ENCODE data around the gene FCGR2B.
"Not testable (repeated sequence)": the region's sequence is repeated elsewhere in the genome, so short reads cannot be mapped to it uniquely, and the experiment has no call there.

FCGR2B gene

GRCh38 chr1:161647507-161648360 lies 15.2 kb upstream of the FCGR2B start:
- DNase-seq (ENCODE audit: low read depth in 1 of 2, low spot score in 1 of 2): not testable (repeated sequence)

GRCh38 chr1:161653541-161653940 lies 9.4 kb upstream of the FCGR2B start:
- DNase-seq (ENCODE audit: low read depth in 1 of 2, low spot score in 1 of 2): not testable (repeated sequence)

DNA sequence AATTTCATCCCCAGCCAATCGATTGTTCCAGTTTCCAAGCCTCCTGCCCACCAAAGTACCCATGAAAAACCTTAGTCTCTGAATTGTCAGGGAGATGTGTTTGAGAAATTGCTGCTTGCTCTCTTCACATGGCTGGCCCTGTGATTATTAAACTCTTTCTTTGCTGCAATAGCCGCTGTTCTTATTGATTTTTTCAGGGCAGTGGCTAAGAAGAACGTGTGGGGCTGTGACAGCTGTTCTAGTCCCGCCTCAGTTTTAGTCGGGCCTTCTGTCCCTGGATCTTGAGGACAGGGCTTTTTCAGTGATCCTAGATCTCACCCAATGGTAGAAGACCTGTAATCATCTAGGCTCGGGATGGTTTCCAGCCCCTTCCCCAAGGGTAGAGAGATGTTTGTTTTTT lies 9.0 kb upstream of the FCGR2B start:
- not testable (repeated sequence) for DNase-seq (ENCODE audit: low read depth in 1 of 2, low spot score in 1 of 2)

GRCh38 chr1:161658524-161658923 lies 4.4 kb upstream of the FCGR2B start:
- DNase-seq (ENCODE audit: low read depth in 1 of 2, low spot score in 1 of 2): not testable (repeated sequence)

- not testable (repeated sequence) for DNase-seq (ENCODE audit: low read depth in 1 of 2, low spot score in 1 of 2)
Observed at GRCh38 chr1:161661660-161662311, 1.2 kb upstream of the FCGR2B start.

GRCh38 chr1:161663569-161663968 lies 626 bp downstream of the FCGR2B start:
- not testable (repeated sequence) for DNase-seq (ENCODE audit: low read depth in 1 of 2, low spot score in 1 of 2)

DNA sequence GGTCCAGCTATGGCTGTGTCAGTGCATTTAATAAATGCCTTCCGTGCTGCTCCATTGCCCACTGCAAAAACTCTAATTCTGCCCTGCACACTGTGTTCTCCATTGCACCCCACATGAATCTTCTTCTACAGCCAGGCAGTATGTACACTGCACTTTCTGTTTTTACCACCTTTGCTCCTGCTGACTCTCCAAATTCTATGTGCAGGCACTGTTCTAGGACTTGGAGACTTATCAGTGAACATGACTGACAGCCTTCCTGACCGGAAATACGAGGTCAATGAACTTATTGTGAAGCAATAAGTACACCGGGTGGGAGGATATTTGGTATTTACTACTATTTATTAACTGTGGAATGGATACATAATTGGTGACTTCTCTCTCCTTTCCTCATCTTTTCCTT lies 1.7 kb downstream of the FCGR2B start:
- not testable (repeated sequence) for DNase-seq (ENCODE audit: low read depth in 1 of 2, low spot score in 1 of 2)

- DNase-seq (ENCODE audit: low read depth in 1 of 2, low spot score in 1 of 2): not testable (repeated sequence)
Observed at GRCh38 chr1:161671045-161672020, 8.4 kb downstream of the FCGR2B start.

DNA sequence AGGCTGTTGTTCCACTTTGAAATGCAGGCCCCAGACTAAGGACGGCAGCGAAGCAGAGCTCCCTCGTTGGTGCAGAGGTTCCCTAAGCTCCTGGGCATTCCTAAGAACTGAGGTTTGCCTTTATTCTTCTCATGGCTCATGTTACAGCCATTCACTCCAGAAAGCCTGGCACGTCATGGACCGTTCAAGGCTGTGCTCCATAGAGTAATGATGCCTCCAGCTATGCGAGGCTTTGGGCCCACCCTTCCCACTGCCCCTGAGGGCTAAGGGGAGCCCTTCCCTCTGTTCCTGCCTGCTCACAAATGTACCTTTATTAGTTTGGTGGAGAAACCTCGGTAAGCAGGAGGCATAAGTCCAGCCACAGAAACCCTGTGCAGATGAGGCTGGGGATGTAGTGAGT lies 10.5 kb downstream of the FCGR2B start:
- not testable (repeated sequence) for DNase-seq (ENCODE audit: low read depth in 1 of 2, low spot score in 1 of 2)

GRCh38 chr1:161674447-161674846 lies 11.5 kb downstream of the FCGR2B start:
- DNase-seq (ENCODE audit: low read depth in 1 of 2, low spot score in 1 of 2): not testable (repeated sequence)

DNA sequence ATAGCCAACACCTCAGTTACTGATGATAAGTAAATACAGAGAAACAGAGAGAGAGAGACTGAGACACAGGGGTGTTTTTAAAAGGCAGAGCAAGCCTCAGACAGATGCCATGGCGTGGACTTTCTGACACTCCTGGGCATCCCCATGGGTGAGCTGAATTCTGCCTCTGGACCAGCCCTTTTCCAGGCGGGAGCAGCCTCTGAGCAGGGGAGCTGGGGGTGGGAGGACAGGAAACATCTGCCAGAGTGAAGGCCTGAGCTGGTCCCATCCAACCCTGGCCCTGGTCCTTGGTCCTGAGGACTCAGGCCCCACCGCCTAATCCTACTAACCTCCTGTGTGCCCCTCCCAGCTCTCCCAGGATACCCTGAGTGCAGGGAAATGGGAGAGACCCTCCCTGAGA lies 12.0 kb downstream of the FCGR2B start:
- DNase-seq (ENCODE audit: low read depth in 1 of 2, low spot score in 1 of 2): not testable (repeated sequence)

- no peak for DNase-seq (ENCODE audit: low read depth in 1 of 2, low spot score in 1 of 2)
Observed at GRCh38 chr1:161676441-161676840, 13.5 kb downstream of the FCGR2B start.

DNA sequence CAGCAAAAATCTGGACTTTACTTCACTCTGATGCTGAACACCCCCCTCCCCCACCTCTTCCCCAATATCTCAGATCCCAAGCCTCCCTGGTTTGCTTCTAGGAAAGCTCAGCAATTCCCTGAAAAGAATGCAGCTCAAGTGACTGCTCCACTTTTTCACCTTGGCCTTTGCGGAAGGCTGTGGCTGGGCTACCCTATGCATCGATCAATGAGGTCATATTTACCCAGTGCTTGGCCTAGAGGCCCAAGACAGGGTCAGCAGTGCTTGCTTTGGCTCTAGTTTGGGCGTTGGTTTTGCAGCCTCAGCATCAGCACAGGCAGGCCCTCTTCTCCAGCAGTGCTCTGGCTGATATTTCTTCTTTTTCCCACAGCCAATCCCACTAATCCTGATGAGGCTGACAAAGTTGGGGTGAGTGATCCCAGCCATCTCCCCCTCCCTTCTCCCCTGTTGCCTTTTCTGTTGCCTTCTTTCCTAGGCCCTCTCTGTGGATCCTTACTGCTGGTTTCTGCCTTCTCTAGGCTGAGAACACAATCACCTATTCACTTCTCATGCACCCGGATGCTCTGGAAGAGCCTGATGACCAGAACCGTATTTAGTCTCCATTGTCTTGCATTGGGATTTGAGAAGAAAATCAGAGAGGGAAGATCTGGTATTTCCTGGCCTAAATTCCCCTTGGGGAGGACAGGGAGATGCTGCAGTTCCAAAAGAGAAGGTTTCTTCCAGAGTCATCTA lies 14.2 kb downstream of the FCGR2B start:
- DNase-seq (ENCODE audit: low read depth in 1 of 2, low spot score in 1 of 2): no peak

GRCh38 chr1:161678500-161678899 lies 15.6 kb downstream of the FCGR2B start:
- DNase-seq (ENCODE audit: low read depth in 1 of 2, low spot score in 1 of 2): no peak

GRCh38 chr1:161681879-161682278 lies 18.9 kb downstream of the FCGR2B start:
- no peak for DNase-seq (ENCODE audit: low read depth in 1 of 2, low spot score in 1 of 2)

DNA sequence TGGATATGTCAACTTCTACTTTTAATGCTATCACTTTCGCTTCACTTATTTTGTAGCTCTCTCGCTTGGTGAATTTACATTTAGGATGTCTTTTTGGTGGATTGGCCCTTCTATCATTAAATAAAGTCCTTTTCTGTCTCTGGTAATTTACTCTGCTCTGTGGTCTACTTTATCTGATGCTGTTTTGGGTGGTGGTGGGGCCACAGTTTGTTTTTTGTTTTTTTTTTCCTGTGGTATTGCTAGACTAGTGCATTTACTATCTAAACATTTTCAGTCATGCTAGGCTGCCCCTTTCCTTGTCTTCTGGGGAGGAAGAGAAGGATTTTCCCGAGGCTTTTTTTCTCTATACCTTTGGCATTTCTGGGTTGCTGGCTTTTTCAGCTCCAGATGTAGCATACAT lies 26.0 kb downstream of the FCGR2B start:
- DNase-seq (ENCODE audit: low read depth in 1 of 2, low spot score in 1 of 2): no peak

DNA sequence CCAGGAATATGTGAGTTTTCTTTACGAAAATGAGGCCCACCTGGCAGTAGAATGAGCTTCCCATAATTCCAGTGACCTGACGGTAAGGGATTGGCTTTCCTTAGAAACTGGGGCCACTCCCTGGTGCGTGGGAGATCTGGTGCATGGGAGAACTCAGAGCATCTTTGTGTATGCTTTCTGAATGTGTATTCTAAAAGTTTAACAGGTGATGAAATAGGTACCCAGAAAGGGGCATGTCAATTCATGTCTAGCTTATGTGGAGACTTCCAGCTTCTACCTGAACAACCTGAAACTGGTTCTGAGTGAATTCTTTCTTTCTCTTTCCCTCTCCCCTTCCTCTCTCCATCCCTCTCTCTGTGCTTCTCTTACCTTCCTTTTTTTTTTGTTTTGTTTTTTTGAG lies 28.9 kb downstream of the FCGR2B start:
- no peak for DNase-seq (ENCODE audit: low read depth in 1 of 2, low spot score in 1 of 2)

- not testable (repeated sequence) for DNase-seq (ENCODE audit: low read depth in 1 of 2, low spot score in 1 of 2)
Observed at GRCh38 chr1:161693020-161693712, 30.2 kb downstream of the FCGR2B start.

GRCh38 chr1:161698302-161698701 lies 35.4 kb downstream of the FCGR2B start:
- DNase-seq (ENCODE audit: low read depth in 1 of 2, low spot score in 1 of 2): not testable (repeated sequence)

DNA sequence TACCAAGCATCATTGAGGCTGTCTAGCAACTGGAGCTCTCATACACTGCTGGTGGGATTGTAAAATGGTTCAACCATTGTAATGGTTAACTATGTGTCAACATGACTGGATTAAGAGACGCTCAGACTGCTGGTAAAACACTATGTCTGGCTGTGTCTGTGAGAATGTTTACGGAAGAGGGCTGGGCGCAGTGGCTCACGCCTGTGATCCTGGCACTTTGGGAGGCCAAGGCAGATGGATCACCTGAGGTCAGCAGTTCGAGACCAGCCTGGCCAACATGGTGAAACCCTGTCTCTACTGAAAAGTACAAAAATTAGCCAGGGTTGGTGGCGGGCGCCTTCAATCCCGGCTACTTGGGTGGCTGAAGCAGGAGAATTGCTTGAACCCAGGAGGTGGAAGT lies 39.3 kb downstream of the FCGR2B start:
- DNase-seq (ENCODE audit: low read depth in 1 of 2, low spot score in 1 of 2): no peak
